Stimulated activated CD8-positive, alpha-beta memory T cell treated with anti-CD3 and anti-CD28 coated beads, Interleukin-15, amount 100 ng/mL, for 24 hours (primary cell): ENCODE results near the gene PDILT.

ENCODE experiments used
- DNase-seq: peaks from one replicate; pipeline ENCODE4 v3.0.0-alpha.2; 2020; ENCODE audit warnings: low read depth

PDILT gene

GRCh38 chr16:20363191-20363590, 41.3 kb downstream of the PDILT start:
- no peak for DNase-seq

- DNase-seq = no peak
These were observed 44.5 kb downstream of the PDILT start for GRCh38 chr16:20359997-20360396.

- no peak for DNase-seq
These were observed 49.3 kb downstream of the PDILT start for GRCh38 chr16:20355114-20355782.

- no peak for DNase-seq
These were observed 51.2 kb downstream of the PDILT start for GRCh38 chr16:20353379-20353778.

- DNase-seq = no peak
These were observed 51.9 kb downstream of the PDILT start, which contains the start of gene UMOD for GRCh38 chr16:20352615-20353014. TSS of gene UMOD (minus strand) at chr16:20352715. CDS start at chr16:20350737, 1,978 bp downstream.

- no peak for DNase-seq
These were observed 54.9 kb downstream of the PDILT start for GRCh38 chr16:20349615-20350014.

- DNase-seq = no peak
These were observed 56.0 kb downstream of the PDILT start for GRCh38 chr16:20348365-20349185.

- DNase-seq = no peak
These were observed 56.7 kb downstream of the PDILT start for GRCh38 chr16:20347666-20348364.

GRCh38 chr16:20344611-20345010, 59.9 kb downstream of the PDILT start:
- no peak for DNase-seq

- DNase-seq = no peak
These were observed 64.8 kb downstream of the PDILT start for GRCh38 chr16:20339744-20340143.

GRCh38 chr16:20336955-20337354, 67.6 kb downstream of the PDILT start:
- no peak for DNase-seq

GRCh38 chr16:20334396-20334795, 70.1 kb downstream of the PDILT start:
- no peak for DNase-seq

- no peak for DNase-seq
These were observed 71.4 kb downstream of the PDILT start for GRCh38 chr16:20333120-20333519.

- no peak for DNase-seq
These were observed 72.1 kb downstream of the PDILT start for GRCh38 chr16:20332411-20332810.

- DNase-seq = no peak
These were observed 72.9 kb downstream of the PDILT start for GRCh38 chr16:20331635-20332034.

- no peak for DNase-seq
These were observed 75.0 kb downstream of the PDILT start for GRCh38 chr16:20329392-20330138.

- DNase-seq = no peak
These were observed 77.0 kb downstream of the PDILT start, which contains the start of gene GP2 for GRCh38 chr16:20327444-20328041. TSS of gene GP2 (minus strand) at chr16:20327513. CDS start at chr16:20326431, 1,082 bp downstream.

- no peak for DNase-seq
These were observed 78.2 kb downstream of the PDILT start for GRCh38 chr16:20326321-20326720.

GRCh38 chr16:20325005-20325404, 79.5 kb downstream of the PDILT start:
- no peak for DNase-seq

GRCh38 chr16:20323591-20324117, 80.9 kb downstream of the PDILT start:
- DNase-seq = no peak

GRCh38 chr16:20322696-20323095, 81.8 kb downstream of the PDILT start:
- no peak for DNase-seq
